Adrenal gland (tissue), 5 donors: ENCODE measurements around the gene CENPM.

Experiments
- CTCF ChIP-seq, 6 experiments: fragments of 450-650 bp in 4 of 6; fragments of 200-600 bp in 2 of 6; sonication (generic) in 1 of 6; IDR thresholded peaks; 1 replicate in 5 of 6; 2 replicates in 1 of 6; pipeline versions ENCODE4 v1.5.1 to v1.8.0; 2016 to 2021; ENCODE audit warnings: antibody characterized with exemption in 6 of 6, mild to moderate bottlenecking in 2 of 6, moderate library complexity in 1 of 6
- POLR2A ChIP-seq, 2 donors: fragments of 450-650 bp; IDR thresholded peaks; one replicate each; pipeline ENCODE4 v1.6.1; 2017; ENCODE audit warnings: antibody characterized with exemption in 2 of 2, mild to moderate bottlenecking in 2 of 2, moderate library complexity in 1 of 2
- donor health status: DM: no; HTN: no; CAD: no.

GRCh38 chr22:41900652-41901312 is 46.2 kb downstream of the CENPM start:
- TF ChIP-seq CTCF (IDR thresholded peaks at IDR 0.05) (no peak), POLR2A (IDR thresholded peaks at IDR 0.05) (no peak)
